ENCODE measurements around the gene ITPKC.
"Not testable (repeated sequence)": the region's sequence is repeated elsewhere in the genome, so short reads cannot be mapped to it uniquely, and the experiment has no call there.

Gene ITPKC

DNA sequence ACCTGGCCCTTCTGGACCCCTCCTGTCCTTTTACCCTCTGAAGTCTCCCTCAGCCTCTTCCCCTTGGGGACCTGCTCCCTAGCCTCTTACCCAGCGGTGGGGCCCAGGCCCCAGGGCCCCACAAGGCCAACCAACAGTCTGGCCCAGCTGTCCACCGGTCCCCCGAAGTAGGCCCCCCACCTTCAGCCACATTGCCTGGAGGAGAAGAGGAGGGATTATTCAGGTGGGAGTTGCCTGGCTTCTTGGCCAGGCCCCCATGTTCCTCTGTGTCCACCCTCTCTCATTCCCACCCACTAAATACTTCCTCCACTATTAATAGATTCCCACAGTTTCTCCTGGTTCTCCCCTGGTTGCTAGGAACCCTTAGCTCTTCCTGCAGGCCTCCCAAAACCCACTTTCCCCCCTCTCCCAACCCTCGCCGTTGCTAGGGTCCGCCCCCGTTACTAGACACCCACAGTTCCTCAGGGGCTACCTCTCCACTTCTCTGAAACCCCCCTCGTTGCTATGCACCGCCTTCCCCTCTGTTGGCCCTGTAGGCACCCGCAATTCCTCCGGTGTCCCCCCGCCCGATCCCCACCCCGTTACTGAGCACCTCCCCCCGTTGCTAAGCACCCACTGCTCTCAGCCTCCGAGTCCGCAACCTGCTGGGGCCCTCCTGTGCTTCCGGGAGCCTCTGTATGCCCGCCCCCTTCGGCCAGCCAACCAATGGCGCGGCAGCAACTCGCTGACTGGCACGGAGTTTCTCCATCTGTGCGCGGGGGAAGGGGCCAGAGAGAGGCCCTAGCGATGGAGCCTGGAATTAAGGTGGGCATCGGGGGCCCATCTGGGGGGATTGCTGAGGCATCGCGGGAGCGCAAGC lies 2.2 kb upstream of the ITPKC start:
- DNase-seq = peak; percentile 39 to 98 (median 92)

DNA sequence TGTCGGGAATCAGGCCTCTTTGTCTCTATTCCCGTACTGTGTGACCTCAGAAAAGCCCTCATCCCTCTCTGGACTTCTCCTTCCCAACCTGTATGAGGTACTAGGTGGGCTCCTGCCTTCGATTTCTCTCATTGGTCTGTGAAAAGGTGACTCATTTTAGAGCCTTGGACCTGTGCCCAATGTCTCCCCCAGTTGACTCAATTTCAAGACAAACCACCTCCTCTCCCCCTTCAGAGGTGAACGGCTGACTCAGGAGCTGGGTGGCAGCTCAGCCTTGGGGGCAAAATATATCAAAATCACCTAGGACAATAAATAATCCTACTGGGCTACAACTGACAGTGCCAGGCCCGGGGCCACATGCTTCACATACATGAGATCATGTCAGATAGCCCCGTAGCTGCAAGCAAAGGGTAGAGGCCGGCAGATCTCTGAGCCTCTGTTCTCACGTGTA lies 856 bp upstream of the ITPKC start:
- peak in 4 of 51 donors; percentile 35 to 84 (median 48) for DNase-seq

DNA sequence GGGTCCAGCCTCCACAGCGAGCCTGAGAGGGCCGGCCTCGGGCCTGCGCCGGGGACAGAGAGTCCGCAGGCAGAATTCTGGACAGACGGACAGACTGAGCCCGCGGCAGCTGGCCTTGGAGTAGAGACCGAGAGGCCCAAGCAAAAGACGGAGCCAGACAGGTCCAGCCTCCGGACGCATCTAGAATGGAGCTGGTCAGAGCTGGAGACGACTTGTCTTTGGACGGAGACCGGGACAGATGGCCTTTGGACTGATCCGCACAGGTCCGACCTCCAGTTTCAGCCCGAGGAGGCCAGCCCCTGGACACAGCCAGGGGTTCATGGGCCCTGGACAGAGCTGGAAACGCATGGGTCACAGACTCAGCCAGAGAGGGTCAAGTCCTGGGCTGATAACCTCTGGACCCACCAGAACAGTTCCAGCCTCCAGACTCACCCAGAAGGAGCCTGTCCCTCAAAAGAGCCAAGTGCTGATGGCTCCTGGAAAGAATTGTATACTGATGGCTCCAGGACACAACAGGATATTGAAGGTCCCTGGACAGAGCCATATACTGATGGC lies 490 bp downstream of the ITPKC start:
- DNase-seq = peak in 9 of 51 donors; percentile 22 to 69 (median 50)

DNA sequence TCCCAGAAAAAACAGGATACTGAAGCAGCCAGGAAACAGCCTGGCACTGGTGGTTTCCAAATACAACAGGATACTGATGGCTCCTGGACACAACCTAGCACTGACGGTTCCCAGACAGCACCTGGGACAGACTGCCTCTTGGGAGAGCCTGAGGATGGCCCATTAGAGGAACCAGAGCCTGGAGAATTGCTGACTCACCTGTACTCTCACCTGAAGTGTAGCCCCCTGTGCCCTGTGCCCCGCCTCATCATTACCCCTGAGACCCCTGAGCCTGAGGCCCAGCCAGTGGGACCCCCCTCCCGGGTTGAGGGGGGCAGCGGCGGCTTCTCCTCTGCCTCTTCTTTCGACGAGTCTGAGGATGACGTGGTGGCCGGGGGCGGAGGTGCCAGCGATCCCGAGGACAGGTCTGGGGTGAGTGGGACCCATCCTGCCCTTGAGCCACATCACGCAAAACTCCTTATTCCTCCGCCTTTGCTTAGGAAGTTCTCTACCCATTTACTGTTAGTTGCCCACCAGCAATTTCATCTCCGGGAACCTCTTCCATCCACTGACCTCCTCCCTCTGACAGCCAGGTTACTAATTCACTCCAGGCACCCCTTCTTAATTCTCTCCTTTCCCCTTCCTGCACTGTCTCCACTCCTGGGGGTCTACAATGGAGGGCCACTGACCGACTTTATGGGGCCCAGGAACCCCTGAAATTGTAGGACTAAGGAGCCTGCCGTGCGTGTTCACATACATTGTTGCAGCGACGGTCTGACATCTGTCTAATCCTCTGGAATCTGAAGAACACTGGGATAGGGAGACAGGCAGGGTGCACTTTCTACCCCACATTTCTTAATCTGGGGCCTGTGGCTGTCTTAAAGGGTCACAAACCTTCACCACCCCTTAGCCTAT lies 1.2 kb downstream of the ITPKC start:
- peak in 1 of 51 donors; percentile 23 for DNase-seq

DNA sequence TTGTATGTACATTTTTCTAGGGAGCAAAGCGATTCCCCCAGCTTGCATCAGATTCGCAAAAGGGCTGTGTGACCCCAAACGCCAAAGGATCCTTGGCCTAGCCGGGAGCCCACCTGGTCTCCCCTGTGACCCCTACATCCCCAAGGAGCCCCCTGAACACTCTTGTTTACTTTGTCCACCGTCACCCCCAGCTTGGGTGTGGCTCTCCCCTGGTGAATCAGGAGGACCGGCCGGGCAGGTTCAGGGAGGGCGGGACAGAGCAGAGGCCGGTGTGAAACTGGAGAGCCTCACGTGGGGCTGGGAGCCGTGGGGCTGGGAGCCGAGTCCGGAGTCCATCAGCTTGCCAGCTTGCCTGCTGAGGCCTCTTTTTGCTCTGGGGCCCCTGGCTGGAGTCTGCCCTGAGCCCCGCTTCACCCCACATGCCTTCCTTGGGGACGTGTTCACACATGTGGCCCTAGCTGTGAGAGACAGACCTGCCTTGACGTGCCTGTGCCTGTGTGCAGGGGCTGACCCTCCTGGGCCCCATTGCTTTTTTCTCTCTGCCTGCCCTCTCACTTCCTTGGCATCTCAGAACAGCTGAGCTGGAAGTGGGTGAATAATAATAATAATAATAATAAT lies 2.0 kb downstream of the ITPKC start:
- DNase-seq = peak in 25 of 51 donors; percentile 9 to 54 (median 19)

DNA sequence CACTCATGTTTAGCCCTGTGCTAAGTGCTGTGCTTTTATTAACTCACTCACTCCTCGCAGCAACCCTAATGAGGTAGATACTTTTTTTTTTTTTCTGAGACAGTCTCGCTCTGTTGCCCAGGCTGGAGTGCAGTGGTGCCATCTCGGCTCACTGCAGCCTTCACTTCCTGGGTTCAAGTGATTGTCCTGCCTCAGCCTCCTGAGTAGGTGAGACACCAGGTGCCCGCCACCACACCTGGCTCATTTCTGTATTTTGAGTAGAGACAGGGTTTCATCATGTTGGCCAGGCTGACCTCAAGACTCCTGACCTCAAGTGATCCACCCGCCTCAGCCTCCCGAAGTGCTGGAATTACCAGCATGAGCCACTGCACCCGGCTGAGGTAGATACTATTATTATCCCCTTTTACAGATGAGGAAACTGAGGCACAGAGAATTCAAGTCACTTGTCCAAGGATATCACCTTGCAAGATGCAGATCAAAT lies 2.5 kb downstream of the ITPKC start:
- no peak for DNase-seq

DNA sequence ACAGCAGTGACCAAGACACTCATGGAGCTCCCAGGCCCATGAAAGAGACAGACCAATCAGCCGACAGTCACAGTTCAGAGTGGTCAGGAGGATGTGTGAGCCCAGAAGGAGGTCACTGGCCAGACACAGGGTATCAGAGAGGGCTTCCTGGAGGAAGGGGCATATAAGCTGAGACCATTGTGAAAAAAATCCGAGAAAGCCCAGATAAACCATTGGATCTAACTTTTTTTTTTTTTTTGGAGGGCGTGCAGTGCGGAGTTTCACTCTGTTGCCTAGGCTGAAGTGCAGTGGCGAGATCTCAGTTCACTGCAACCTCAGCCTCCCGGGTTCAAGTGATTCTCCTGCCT lies 4.2 kb downstream of the ITPKC start:
- no peak for DNase-seq

DNA sequence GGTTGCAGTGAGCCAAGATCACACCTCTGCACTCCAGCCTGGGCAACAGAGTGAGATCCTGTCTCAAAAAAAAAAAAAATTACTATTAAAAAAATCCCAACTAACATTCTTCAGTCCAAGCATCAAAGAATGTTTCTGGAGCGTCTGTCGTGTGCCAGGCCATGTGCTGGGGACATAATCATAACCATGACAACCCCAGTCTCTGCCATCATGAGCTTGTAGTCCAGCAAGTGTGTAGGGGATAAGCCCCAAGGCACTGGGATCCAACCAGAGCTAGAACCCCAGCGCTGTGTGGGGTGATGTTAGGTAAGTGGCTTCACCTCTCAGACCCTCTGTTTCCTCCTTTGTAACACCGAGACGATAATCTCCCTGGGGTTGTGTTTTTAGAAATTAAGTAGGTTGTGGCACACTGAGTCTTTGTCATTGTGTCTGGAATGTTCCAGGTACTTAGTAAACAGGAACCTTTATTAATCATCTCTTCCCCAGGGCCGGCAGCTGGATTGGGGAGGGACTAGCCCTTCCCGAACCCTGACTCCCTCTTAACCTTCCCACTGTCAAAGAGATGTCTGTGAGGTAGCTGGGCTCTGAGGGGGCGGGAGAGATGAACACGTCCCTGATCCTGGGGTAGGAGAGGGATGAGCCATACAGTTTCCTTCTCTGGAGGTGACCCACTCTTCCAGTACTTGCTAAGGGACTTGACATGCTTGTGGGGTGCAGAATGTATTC lies 5.2 kb downstream of the ITPKC start:
- peak in 1 of 51 donors; percentile 47 for DNase-seq

DNA sequence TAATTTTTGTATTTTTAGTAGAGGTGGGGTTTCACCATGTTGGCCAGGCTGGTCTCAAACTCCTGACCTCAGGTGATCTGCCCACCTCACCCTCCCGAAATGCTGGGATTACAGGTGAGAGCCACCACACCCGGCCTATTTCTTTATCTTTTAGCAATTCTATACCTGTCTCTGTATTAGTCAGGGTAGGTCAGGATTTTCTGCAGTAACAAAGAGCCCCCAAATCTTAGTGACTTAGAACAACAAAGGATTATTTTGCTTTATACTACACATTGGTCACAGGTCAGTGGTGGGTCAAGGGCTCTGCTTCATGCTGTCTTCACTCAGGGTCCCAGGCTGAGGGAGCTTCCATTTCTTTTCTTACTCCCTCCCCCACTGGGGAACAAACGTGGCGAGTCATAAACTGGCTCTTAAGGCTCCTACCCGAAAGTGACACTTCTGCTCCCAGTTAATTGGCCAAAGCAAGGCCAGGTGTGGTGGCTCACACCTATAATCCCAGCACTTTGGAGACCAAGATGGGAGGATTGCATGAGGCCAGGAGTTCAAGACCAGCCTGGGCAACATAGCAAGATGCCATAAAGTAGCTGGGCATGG lies 6.8 kb downstream of the ITPKC start:
- DNase-seq = no peak

DNA sequence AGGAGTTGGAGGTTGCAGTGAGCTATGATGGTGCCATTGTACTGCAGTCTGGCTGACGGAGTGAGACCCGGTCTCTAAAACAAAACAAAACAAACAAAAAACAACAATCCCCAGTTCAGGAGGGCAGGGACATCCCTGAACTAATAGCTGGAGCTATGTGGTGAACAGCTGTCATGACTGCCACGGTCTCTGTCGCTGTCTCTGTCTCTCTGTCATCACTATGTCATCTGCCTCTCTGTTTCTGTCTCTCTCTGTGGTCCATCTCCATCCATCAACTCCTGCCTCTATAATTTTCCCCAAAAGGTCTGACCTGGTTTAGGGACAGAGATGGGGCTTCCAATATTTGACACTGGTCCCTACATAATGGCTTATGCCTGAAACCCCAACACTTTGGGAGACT lies 7.4 kb downstream of the ITPKC start:
- DNase-seq = no peak

DNA sequence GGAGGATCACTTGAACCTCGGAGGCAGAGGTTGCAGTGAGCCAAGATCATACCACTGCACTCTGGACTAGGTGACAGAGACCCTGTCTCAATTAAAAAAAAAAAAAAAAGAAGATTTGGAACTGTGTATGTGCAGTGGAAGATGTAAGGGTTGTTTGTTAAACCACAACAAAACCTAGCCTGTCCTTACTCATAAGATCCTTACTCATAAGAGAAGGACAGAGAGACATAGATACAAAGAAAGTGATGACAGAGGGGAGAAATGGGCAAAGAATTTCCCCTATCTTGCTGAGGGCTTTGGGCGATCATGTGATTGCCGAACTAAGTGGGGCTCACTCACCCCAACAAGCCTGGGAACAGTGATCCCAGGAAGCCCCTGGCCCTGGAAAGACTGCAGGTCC lies 7.9 kb downstream of the ITPKC start:
- no peak for DNase-seq

DNA sequence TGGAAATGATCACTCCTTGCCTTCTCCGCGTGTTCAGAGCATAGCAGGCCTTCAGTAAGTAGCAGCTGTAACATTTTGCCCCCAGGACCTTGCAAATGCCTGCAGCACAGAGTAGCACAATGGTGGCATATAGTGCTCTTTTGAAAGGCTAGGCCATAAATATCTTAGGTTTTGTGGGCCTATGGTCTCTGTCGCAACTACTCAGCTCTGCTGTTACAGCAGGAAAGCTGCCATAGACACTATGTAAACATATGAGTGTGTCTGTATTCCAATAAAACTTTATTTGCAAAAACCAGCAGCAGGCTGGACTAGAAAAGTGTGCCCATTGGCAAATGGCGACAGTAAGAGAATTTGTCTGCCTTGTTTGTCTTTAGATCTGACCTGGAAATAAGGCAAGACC lies 9.4 kb downstream of the ITPKC start:
- no peak for DNase-seq

DNA sequence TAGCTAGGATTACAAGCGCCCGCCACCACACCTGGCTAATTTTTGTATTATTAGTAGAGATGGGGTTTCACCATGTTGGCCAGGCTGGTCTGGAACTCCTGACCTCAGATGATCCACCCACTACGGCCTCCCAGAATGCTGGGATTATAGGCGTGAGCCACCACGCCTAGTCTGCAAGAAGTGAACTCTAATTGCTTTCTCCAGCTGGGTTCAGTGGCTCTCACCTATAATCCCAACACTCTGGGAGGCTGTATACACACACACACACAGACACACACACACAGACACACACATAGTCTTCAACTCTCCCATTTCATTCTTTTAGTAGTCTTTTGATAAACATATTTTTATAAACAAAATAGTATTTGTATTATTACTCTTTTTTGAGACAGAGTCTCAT lies 13.2 kb downstream of the ITPKC start:
- not testable (repeated sequence) for DNase-seq

DNA sequence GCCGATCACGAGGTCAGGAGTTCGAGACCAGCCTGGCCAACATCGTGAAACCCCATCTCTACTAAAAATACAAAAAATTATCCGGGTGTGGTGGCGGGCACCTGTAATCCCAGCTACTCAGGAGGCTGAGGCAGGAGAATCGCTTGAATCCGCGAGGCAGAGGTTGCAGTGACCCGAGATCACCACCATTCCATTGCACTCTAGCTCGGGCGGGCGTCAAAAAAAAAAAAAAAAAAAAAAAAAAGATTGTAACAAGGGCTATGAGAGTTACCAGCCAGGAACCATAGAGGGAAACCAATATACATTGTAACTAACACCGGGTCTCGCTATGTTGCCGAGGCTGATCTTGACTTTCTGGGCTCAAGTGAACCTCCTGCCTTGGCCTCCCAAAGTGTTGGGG lies 15.4 kb downstream of the ITPKC start:
- DNase-seq = not testable (repeated sequence)

DNA sequence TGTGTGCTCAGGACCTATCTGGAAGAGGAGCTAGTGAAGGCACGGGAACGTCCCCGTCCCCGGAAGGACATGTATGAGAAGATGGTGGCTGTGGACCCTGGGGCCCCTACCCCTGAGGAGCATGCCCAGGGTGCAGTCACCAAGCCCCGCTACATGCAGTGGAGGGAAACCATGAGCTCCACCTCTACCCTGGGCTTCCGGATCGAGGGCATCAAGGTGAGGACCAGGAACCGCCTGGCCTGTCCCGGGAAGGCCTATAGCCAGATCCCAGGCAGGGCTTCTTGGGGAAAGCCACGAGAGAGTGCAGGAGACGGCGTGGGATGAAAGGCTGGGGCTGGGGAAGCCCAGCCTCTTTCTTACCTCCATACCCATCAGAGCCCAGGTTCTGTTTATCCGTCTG lies 16.2 kb downstream of the ITPKC start:
- no peak for DNase-seq

DNA sequence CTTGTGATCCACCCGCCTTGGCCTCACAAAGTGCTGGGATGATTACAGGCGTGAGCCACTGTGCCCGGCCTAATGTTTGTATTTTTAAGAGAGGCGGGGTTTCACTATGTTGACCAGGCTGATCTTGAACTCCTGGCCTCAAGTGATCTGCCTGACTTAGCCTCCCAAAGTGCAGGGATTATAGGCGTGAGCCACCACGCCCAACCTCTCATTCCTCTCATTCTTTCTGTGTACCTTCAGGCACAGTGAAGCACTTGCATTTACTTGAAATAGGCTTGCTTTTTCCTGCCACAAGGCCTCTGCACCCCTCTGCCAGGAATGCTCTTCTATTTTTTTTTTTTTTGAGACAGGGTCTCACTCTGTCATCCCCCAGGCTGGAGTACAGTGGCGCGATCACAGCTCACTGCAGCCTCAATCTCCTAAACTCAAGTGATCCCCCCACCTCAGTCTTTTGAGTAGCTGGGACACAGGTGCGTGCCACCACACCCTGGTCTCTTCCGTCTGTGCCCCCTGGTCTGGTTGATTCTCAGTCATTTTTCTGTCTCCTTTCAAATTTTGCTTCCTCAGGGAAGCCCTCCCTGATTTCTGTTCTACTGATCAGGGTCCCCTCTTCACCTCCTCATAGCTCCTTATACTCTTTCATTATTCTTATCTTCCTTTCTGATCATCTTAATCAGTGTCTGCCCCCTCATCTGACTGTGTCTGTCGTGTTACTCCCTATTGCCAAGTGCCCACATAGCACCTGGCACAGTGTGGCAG lies 18.3 kb downstream of the ITPKC start:
- DNase-seq = no peak

DNA sequence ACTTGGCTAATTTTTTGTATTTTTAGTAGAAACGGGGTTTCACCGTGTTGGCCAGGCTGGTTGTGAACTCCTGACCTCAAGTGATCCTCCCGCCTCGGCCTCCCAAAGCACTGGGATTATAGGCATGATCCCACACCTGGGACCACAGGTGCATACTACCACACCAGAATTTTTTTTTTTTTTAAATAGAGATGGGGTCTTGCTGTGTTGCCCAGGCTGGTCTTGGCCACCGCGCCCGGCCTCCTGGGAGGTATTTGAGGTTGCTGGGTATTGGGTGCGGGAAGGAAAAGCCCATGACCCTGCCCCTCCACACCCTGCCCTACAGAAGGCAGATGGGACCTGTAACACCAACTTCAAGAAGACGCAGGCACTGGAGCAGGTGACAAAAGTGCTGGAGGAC lies 19.7 kb downstream of the ITPKC start:
- no peak for DNase-seq

DNA sequence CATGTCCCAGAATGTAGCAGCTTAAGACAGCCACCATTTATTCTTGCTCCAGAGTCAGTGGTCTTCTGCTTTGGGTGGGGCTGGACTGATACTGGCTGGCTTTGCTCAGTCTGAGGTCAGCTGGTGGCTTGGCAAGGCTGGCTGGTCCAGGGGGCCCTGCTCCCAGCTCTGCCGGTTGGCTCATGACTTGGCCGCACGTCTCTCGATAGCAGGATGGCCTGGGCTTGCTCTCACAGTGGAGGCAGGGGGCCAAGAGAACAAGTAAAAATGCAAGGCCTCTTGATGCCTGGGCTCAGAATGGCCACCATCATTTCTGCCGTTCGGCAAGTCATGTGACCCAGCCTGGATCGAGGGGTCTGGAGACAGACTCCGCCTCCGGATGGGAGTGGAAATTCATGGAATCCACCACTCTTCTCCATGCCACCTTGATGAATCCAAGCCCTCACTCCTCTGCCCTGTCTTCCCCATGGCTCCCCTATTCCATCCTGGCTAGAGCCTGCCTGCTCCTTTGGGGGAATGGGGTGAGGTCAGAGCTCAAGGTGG lies 20.3 kb downstream of the ITPKC start:
- no peak for DNase-seq
